Measurements from ENCODE around the gene SLC37A1. TPM values are rescaled to one million over a fixed set of nuclear protein-coding genes. Genes with fewer than 3 reads are reported as not detected.
A peak's percentile ranks its signal among the peaks of the same experiment; 100 is the strongest.
"Not testable (repeated sequence)": the region's sequence is repeated elsewhere in the genome, so short reads cannot be mapped to it uniquely, and the experiment has no call there.

SLC37A1 gene
- total RNA-seq, 6 experiments from 2014 or later = not detected

GRCh38 chr21:42467140-42467983, 46.3 kb upstream of the SLC37A1 start:
- no peak overlapping the region for H3K4me3 Mint-ChIP-seq
- H3K27ac Mint-ChIP-seq = no peak overlapping the region
- H3K9me3 Mint-ChIP-seq = peaks cover 51% of the 10 kb centered on the region
- H3K36me3 Mint-ChIP-seq (ENCODE audit: low read depth) = peaks cover 4% of the 10 kb centered on the region; the same call in 1 of the 2 replicates
- TF ChIP-seq, protein P1, sequence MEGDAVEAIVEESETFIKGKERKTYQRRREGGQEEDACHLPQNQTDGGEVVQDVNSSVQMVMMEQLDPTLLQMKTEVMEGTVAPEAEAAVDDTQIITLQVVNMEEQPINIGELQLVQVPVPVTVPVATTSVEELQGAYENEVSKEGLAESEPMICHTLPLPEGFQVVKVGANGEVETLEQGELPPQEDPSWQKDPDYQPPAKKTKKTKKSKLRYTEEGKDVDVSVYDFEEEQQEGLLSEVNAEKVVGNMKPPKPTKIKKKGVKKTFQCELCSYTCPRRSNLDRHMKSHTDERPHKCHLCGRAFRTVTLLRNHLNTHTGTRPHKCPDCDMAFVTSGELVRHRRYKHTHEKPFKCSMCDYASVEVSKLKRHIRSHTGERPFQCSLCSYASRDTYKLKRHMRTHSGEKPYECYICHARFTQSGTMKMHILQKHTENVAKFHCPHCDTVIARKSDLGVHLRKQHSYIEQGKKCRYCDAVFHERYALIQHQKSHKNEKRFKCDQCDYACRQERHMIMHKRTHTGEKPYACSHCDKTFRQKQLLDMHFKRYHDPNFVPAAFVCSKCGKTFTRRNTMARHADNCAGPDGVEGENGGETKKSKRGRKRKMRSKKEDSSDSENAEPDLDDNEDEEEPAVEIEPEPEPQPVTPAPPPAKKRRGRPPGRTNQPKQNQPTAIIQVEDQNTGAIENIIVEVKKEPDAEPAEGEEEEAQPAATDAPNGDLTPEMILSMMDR (IDR thresholded peaks at IDR 0.05) = peak; percentile 12; the same call in 1 of the 2 replicates
- DNase-seq = no peak
- H3K27me3 Mint-ChIP-seq (ENCODE audit: insufficient read depth) = peaks cover 2% of the 10 kb centered on the region
- H3K4me1 Mint-ChIP-seq (ENCODE audit: low read depth) = no peaks in the 10 kb centered on the region

DNA sequence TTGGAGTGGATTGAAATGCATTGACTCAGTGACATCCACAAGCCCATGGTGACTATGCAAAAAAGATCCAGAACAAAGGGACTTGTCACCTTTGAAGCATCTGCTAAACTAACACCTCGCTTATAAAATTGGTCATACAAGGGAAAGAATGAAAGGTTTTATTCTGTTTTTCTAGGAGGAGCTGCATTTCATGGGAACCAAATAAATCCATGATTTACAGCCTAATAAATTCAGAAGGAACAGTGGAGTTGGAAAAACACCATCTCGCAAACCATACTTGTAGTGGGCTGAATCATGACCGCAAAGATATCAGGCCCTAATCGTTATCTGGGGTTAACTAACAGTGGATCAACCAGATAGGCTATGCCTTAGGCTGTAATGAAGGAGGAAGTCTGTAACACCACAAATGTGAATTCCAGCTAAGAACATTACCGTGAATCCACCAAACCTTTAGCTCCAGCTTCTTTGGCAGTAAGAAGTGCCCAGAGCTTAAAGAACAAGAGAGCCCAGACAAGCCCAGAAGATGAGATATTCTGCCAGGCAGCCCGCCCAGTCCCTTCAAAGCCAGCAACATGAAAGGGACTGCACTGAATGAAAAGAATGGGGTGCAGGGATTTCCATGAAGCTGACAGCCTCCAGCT, 45.0 kb upstream of the SLC37A1 start:
- H3K27me3 Mint-ChIP-seq (ENCODE audit: insufficient read depth) = peaks cover 2% of the 10 kb centered on the region
- peaks cover 4% of the 10 kb centered on the region; the same call in 1 of the 2 replicates for H3K36me3 Mint-ChIP-seq (ENCODE audit: low read depth)
- no peak overlapping the region for H3K4me3 Mint-ChIP-seq
- H3K4me1 Mint-ChIP-seq (ENCODE audit: low read depth) = no peaks in the 10 kb centered on the region
- H3K9me3 Mint-ChIP-seq = peaks cover 53% of the 10 kb centered on the region
- DNase-seq = no peak
- no peak overlapping the region for H3K27ac Mint-ChIP-seq
- TF ChIP-seq, protein P1 (IDR thresholded peaks at IDR 0.05) = no peak

GRCh38 chr21:42469272-42469671, 44.4 kb upstream of the SLC37A1 start:
- H3K36me3 Mint-ChIP-seq (ENCODE audit: low read depth) = peaks cover 4% of the 10 kb centered on the region; the same call in 1 of the 2 replicates
- TF ChIP-seq, protein P1 (IDR thresholded peaks at IDR 0.05) = no peak
- no peak overlapping the region for H3K27ac Mint-ChIP-seq
- H3K4me1 Mint-ChIP-seq (ENCODE audit: low read depth) = no peaks in the 10 kb centered on the region
- H3K9me3 Mint-ChIP-seq = peaks cover 54% of the 10 kb centered on the region
- H3K4me3 Mint-ChIP-seq = no peak overlapping the region
- H3K27me3 Mint-ChIP-seq (ENCODE audit: insufficient read depth) = peaks cover 2% of the 10 kb centered on the region
- DNase-seq = no peak

GRCh38 chr21:42469726-42470125, 43.9 kb upstream of the SLC37A1 start:
- H3K4me3 Mint-ChIP-seq; DNase-seq; H3K27me3 Mint-ChIP-seq (ENCODE audit: insufficient read depth); H3K4me1 Mint-ChIP-seq (ENCODE audit: low read depth); H3K27ac Mint-ChIP-seq; H3K36me3 Mint-ChIP-seq (ENCODE audit: low read depth): not testable (repeated sequence)
- H3K9me3 Mint-ChIP-seq = peaks cover 57% of the 10 kb centered on the region

GRCh38 chr21:42471206-42471605, 42.4 kb upstream of the SLC37A1 start:
- DNase-seq = no peak

More at GRCh38 chr21:42471206-42471605, 42.4 kb upstream of the SLC37A1 start:
- Mint-ChIP-seq H3K27me3 (ENCODE audit: insufficient read depth) (peaks cover 4% of the 10 kb centered on the region), H3K36me3 (ENCODE audit: low read depth) (peaks cover 4% of the 10 kb centered on the region; the same call in 1 of the 2 replicates), H3K4me1 (ENCODE audit: low read depth) (no peaks in the 10 kb centered on the region), H3K4me3 (no peak overlapping the region), H3K9me3 (peaks cover 48% of the 10 kb centered on the region), H3K27ac (no peak overlapping the region)
- TF ChIP-seq, protein P1 (IDR thresholded peaks at IDR 0.05) = no peak
